Mucosa of stomach (tissue), 1 donor: Measurements from ENCODE around the gene RABGAP1L.
"Not testable (repeated sequence)": the region's sequence is repeated elsewhere in the genome, so short reads cannot be mapped to it uniquely, and the experiment has no call there.

ENCODE experiments used
- H3K27me3 ChIP-seq: one replicate; pipeline ENCODE4 v1.7.0; 2013; ENCODE audit warnings: mild to moderate bottlenecking, low read length; ENCODE audit not compliant: control insufficient read depth, insufficient read depth
- H3K36me3 ChIP-seq: one replicate; pipeline ENCODE4 v1.7.0; 2013; ENCODE audit warnings: low read length; ENCODE audit not compliant: control insufficient read depth, insufficient read depth
- H3K4me1 ChIP-seq: one replicate; pipeline ENCODE4 v1.7.0; 2013; ENCODE audit warnings: mild to moderate bottlenecking, low read length; ENCODE audit not compliant: control insufficient read depth, insufficient read depth
- H3K4me3 ChIP-seq: one replicate; pipeline ENCODE4 v1.7.0; 2013; ENCODE audit warnings: low read length
- H3K9ac ChIP-seq: one replicate; pipeline ENCODE4 v1.7.0; 2013; ENCODE audit warnings: mild to moderate bottlenecking, low read length, moderate library complexity
- H3K9me3 ChIP-seq: one replicate; pipeline ENCODE4 v1.7.0; 2013; ENCODE audit warnings: mild to moderate bottlenecking, low read length, moderate library complexity; ENCODE audit not compliant: control insufficient read depth
- donor health status: Pancreatic carcinoma.

RABGAP1L gene

GRCh38 chr1:174584071-174584470 is 424.8 kb downstream of the RABGAP1L start:
- Histone ChIP-seq H3K4me3 (no peak overlapping the region), H3K4me1 (no peaks in the 10 kb centered on the region), H3K27me3 (no peaks in the 10 kb centered on the region), H3K36me3 (no peaks in the 10 kb centered on the region), H3K9ac (no peak overlapping the region), H3K9me3 (no peaks in the 10 kb centered on the region)

DNA sequence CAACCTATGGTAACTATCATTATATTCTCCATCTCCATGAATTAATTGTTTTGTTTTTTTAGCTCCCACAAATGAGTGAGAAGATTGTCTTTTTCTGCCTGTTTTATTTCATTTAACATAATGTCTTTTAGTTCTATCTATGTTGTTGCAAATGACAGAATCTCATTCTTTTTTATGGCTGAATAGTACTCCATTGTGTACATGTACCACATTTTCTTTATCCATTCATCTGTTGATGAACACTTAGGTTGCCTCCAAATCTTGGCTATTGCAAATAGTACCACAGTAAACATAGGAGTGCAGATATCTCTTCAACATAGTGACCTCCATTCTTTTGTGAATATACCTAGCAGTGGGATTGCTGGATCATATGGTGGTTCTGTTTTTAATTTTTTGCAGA is 429.3 kb downstream of the RABGAP1L start:
- H3K4me1 ChIP-seq, H3K36me3 ChIP-seq, H3K4me3 ChIP-seq, H3K27me3 ChIP-seq, H3K9ac ChIP-seq, H3K9me3 ChIP-seq: not testable (repeated sequence)

GRCh38 chr1:174605198-174605597 is 445.9 kb downstream of the RABGAP1L start:
- H3K27me3 ChIP-seq: no peaks in the 10 kb centered on the region
- H3K4me3 ChIP-seq: no peak overlapping the region
- H3K4me1 ChIP-seq: no peaks in the 10 kb centered on the region
- no peak overlapping the region for H3K9ac ChIP-seq
- H3K36me3 ChIP-seq: no peaks in the 10 kb centered on the region
- H3K9me3 ChIP-seq: no peaks in the 10 kb centered on the region

GRCh38 chr1:174606471-174606870 is 447.2 kb downstream of the RABGAP1L start:
- no peaks in the 10 kb centered on the region for H3K36me3 ChIP-seq
- no peak overlapping the region for H3K4me3 ChIP-seq
- no peaks in the 10 kb centered on the region for H3K27me3 ChIP-seq
- no peaks in the 10 kb centered on the region for H3K9me3 ChIP-seq
- no peaks in the 10 kb centered on the region for H3K4me1 ChIP-seq
- no peak overlapping the region for H3K9ac ChIP-seq

DNA sequence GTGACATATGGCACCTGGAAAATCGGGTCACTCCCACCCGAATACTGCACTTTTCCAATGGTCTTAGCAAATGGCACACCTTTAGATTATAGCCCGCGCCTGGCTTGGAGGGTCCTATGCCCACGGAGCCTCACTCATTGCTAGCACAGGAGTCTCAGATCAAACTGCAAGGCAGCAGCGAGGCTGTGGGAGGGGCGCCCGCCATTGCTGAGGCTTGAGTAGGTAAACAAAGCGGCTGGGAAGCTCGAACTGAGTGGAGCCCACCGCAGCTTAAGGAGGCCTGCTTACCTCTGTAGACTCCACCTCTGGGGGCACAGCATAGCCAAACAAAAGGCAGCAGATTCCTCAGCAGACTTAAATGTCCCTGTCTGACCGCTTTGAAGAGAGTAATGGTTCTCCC is 458.6 kb downstream of the RABGAP1L start:
- not testable (repeated sequence) for H3K27me3 ChIP-seq, H3K4me3 ChIP-seq, H3K9me3 ChIP-seq, H3K4me1 ChIP-seq, H3K9ac ChIP-seq, H3K36me3 ChIP-seq

GRCh38 chr1:174623324-174624035 is 464.2 kb downstream of the RABGAP1L start:
- no peak overlapping the region for H3K9ac ChIP-seq
- H3K4me1 ChIP-seq: no peaks in the 10 kb centered on the region
- H3K4me3 ChIP-seq: no peak overlapping the region
- H3K36me3 ChIP-seq: no peaks in the 10 kb centered on the region
- H3K27me3 ChIP-seq: no peaks in the 10 kb centered on the region
- H3K9me3 ChIP-seq: no peaks in the 10 kb centered on the region

DNA sequence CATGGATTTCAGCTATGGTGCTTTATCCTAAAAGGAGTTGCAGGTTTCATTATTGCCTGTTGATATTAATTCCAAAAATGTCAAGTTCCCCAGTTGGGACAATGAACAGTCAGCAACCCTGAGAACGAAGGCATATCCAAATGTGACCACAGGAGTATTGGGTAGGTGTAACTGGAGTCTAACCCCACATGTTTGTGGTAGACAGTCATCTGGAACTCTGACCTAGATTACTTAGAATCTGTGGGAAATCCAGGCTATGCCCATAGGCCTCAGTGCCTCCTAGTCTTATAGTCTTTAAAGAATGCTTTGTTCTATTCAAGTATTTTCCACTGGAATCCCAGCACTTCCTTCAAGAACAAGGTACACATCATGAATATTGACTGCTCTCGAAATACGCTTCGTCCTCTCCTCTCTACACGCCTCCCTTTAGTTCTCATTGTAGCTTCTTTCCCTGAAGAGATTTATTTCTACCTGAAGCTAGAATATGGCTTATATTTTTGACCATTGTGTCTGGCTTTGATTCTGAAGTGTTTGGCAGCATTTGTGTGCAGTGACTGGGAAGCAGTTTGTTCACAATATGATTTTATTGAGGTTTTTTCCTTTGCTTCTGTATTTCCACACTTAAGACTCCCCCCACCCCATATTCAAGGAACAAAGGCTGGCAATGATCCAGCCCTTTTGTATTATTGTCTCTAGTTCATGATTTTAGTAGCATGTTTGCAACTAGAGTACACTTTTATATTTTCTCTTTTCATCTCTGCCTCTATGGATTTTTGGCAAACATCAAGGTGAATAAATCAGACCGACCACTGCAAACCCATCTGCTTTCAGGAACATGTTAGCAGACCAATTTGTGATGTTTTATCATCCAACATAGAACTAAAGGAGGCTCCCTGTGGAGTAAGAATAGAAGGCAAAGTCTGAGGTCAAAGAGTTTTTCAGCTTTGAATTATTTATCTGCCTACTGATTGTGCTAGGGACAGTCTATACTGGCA is 467.0 kb downstream of the RABGAP1L start:
- Histone ChIP-seq H3K9me3 (no peaks in the 10 kb centered on the region), H3K9ac (no peak overlapping the region), H3K4me1 (no peaks in the 10 kb centered on the region), H3K36me3 (no peaks in the 10 kb centered on the region), H3K4me3 (no peak overlapping the region), H3K27me3 (no peaks in the 10 kb centered on the region)

GRCh38 chr1:174637487-174637886 is 478.2 kb downstream of the RABGAP1L start:
- Histone ChIP-seq H3K4me3 (no peak overlapping the region), H3K4me1 (no peaks in the 10 kb centered on the region), H3K36me3 (no peaks in the 10 kb centered on the region), H3K9me3 (no peaks in the 10 kb centered on the region), H3K9ac (no peak overlapping the region), H3K27me3 (no peaks in the 10 kb centered on the region)

- Histone ChIP-seq H3K36me3 (no peaks in the 10 kb centered on the region), H3K4me1 (no peaks in the 10 kb centered on the region), H3K9ac (no peak overlapping the region), H3K4me3 (no peak overlapping the region), H3K9me3 (no peaks in the 10 kb centered on the region), H3K27me3 (no peaks in the 10 kb centered on the region)
Observed at GRCh38 chr1:174639461-174639860, 480.1 kb downstream of the RABGAP1L start.

DNA sequence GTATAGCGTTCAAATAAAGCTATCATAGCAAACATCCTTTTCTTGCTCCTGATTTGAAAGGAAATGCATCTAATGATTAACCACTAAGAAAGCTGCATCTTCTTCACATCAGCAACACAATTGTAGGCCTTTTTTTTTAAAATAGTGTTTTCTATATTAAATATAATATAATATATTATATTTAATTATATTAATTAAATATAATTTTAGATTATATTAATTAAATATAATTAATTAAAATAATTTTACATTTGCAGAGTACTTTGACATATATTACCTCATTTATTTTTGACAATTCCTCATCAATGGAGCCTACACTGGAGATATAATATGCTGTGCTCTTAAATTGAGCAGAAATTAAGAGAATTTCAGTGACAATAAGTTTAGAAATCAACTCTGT is 481.5 kb downstream of the RABGAP1L start:
- H3K9me3 ChIP-seq: no peaks in the 10 kb centered on the region
- no peak overlapping the region for H3K9ac ChIP-seq
- no peaks in the 10 kb centered on the region for H3K4me1 ChIP-seq
- no peaks in the 10 kb centered on the region for H3K27me3 ChIP-seq
- no peak overlapping the region for H3K4me3 ChIP-seq
- H3K36me3 ChIP-seq: no peaks in the 10 kb centered on the region

GRCh38 chr1:174642393-174642792 is 483.1 kb downstream of the RABGAP1L start:
- no peak overlapping the region for H3K4me3 ChIP-seq
- H3K9ac ChIP-seq: no peak overlapping the region
- no peaks in the 10 kb centered on the region for H3K9me3 ChIP-seq
- H3K36me3 ChIP-seq: no peaks in the 10 kb centered on the region
- H3K27me3 ChIP-seq: no peaks in the 10 kb centered on the region
- no peaks in the 10 kb centered on the region for H3K4me1 ChIP-seq

GRCh38 chr1:174643206-174643605 is 483.9 kb downstream of the RABGAP1L start:
- no peak overlapping the region for H3K4me3 ChIP-seq
- H3K27me3 ChIP-seq: no peaks in the 10 kb centered on the region
- no peak overlapping the region for H3K9ac ChIP-seq
- H3K4me1 ChIP-seq: no peaks in the 10 kb centered on the region
- no peaks in the 10 kb centered on the region for H3K36me3 ChIP-seq
- H3K9me3 ChIP-seq: no peaks in the 10 kb centered on the region
